ENCODE data around the gene HINFP. TPM values are rescaled to one million over a fixed set of nuclear protein-coding genes. Genes with fewer than 3 reads are reported as not detected.
"Not testable (repeated sequence)": the region's sequence is repeated elsewhere in the genome, so short reads cannot be mapped to it uniquely, and the experiment has no call there.

HINFP gene
- total RNA-seq, 6 experiments from 2014 or later = 9.9 to 13.4 (median 11.3) TPM

GRCh38 chr11:119134389-119134978, 13.1 kb downstream of the HINFP start:
- H3K9me3 Mint-ChIP-seq = no peaks in the 10 kb centered on the region
- H3K36me3 Mint-ChIP-seq (ENCODE audit: low read depth) = peaks cover 32% of the 10 kb centered on the region
- peaks cover 17% of the 10 kb centered on the region for H3K4me1 Mint-ChIP-seq (ENCODE audit: low read depth)
- DNase-seq = no peak
- H3K27ac Mint-ChIP-seq = no peak overlapping the region
- peak; percentile 76 for TF ChIP-seq CTCF (IDR thresholded peaks at IDR 0.05)
- H3K4me3 Mint-ChIP-seq = no peak overlapping the region
- no peaks in the 10 kb centered on the region for H3K27me3 Mint-ChIP-seq (ENCODE audit: insufficient read depth)

- not testable (repeated sequence) for H3K9me3 Mint-ChIP-seq, DNase-seq, H3K4me3 Mint-ChIP-seq
These were observed 17.9 kb downstream of the HINFP start for GRCh38 chr11:119139276-119139675.

GRCh38 chr11:119144825-119145486, 23.6 kb downstream of the HINFP start:
- Mint-ChIP-seq H3K27me3 (ENCODE audit: insufficient read depth) (peaks cover 23% of the 10 kb centered on the region), H3K4me1 (ENCODE audit: low read depth) (peaks cover 20% of the 10 kb centered on the region), H3K36me3 (ENCODE audit: low read depth) (no peaks in the 10 kb centered on the region), H3K27ac (no peak overlapping the region), H3K4me3 (peak overlapping the region; percentile 46; the same call in 1 of the 2 replicates), H3K9me3 (no peaks in the 10 kb centered on the region)
- TF ChIP-seq CTCF (IDR thresholded peaks at IDR 0.05) = peak; percentile 80
- peak; percentile 57 for DNase-seq

More at GRCh38 chr11:119139276-119139675, 17.9 kb downstream of the HINFP start:
- H3K36me3 Mint-ChIP-seq (ENCODE audit: low read depth); H3K4me1 Mint-ChIP-seq (ENCODE audit: low read depth); H3K27me3 Mint-ChIP-seq (ENCODE audit: insufficient read depth); H3K27ac Mint-ChIP-seq: not testable (repeated sequence)

GRCh38 chr11:119145551-119145950, 24.2 kb downstream of the HINFP start:
- Mint-ChIP-seq H3K27ac (no peak overlapping the region), H3K36me3 (ENCODE audit: low read depth) (no peaks in the 10 kb centered on the region), H3K9me3 (no peaks in the 10 kb centered on the region), H3K4me1 (ENCODE audit: low read depth) (peaks cover 20% of the 10 kb centered on the region), H3K27me3 (ENCODE audit: insufficient read depth) (peaks cover 28% of the 10 kb centered on the region), H3K4me3 (no peak overlapping the region)
- no peak for TF ChIP-seq CTCF (IDR thresholded peaks at IDR 0.05)
- DNase-seq = no peak

GRCh38 chr11:119147604-119148333, 26.4 kb downstream of the HINFP start:
- Mint-ChIP-seq H3K4me3 (no peak overlapping the region; the same call in 1 of the 2 replicates), H3K9me3 (no peaks in the 10 kb centered on the region), H3K36me3 (ENCODE audit: low read depth) (no peaks in the 10 kb centered on the region), H3K4me1 (ENCODE audit: low read depth) (peaks cover 20% of the 10 kb centered on the region), H3K27me3 (ENCODE audit: insufficient read depth) (peaks cover 35% of the 10 kb centered on the region), H3K27ac (no peak overlapping the region)
- TF ChIP-seq CTCF (IDR thresholded peaks at IDR 0.05) = no peak
- no peak for DNase-seq

- Mint-ChIP-seq H3K27me3 (ENCODE audit: insufficient read depth) (peaks cover 40% of the 10 kb centered on the region), H3K4me1 (ENCODE audit: low read depth) (peaks cover 18% of the 10 kb centered on the region)
- DNase-seq = no peak
These were observed 27.3 kb downstream of the HINFP start for GRCh38 chr11:119148720-119149017.

More at GRCh38 chr11:119148720-119149017, 27.3 kb downstream of the HINFP start:
- H3K4me3 Mint-ChIP-seq = peak overlapping the region; percentile 81
- no peaks in the 10 kb centered on the region for H3K36me3 Mint-ChIP-seq (ENCODE audit: low read depth)
- no peaks in the 10 kb centered on the region for H3K9me3 Mint-ChIP-seq
- H3K27ac Mint-ChIP-seq = no peak overlapping the region
- no peak for TF ChIP-seq CTCF (IDR thresholded peaks at IDR 0.05)

Data from HFFc6 (cell line).